Measurements from ENCODE around the gene DOLK.
"Not testable (repeated sequence)": the region's sequence is repeated elsewhere in the genome, so short reads cannot be mapped to it uniquely, and the experiment has no call there.

Gene DOLK

DNA sequence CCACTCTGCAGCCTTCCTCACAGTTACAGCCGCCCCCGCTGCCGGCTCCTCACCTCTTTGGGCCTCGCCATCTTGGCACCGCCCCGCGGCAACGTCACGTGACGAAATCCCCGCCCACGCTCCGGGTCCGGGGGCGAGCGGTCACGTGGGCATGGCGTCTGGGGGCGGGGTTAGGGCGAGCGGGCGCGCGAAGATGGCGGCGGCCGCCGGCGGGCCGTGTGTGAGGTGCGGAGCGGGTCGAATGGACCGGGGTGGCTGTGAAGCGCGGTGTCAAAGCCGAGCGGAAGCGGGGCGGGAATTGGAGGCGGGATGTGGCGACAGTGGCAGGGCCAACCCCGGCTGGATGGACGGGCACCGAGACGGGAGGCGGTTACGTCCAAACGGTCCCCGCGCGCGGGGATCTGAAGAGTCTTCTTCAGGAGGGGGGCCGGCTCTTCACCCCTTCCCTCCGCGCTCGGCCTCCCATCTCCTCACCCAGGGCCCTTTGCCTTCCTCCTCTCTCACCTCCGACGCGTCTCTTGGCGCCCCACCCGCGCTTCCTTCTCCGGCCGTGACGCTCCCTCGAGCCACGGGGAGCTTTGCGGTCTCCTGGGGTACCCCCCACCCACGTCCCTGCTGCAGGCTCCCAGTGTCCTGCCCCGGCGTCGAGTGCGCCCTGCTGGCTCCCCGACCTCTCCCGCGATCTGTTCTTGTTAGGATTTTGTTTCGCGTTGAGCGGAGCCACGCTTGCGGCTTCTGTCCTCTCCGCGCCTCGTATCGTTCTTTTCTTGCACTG lies at the start of gene DOLK, which contains the start of gene NUP188:
TSS of gene DOLK (minus strand) at position 77 of the 775 bp plus-strand sequence. CDS start 300 bp downstream, outside the sequence.
TSS of gene NUP188 (plus strand) at position 173 of the 775 bp plus-strand sequence. CDS start at position 194, 21 bp downstream.
- H3K9ac ChIP-seq (ENCODE audit: low read length) = peak within 1 kb of the TSS; percentile 98
- H3K27ac ChIP-seq (ENCODE audit: low read depth, low read length) = peak within 1 kb of the TSS; percentile 94
- peak within 1 kb of the TSS; percentile 95 for H3K4me3 ChIP-seq (ENCODE audit: low read length)
- H3K36me3 ChIP-seq (ENCODE audit: control insufficient read depth, insufficient read depth, low read length) = peaks cover 2% of the 10 kb centered on the region
- H3K27me3 ChIP-seq (ENCODE audit: control insufficient read depth, insufficient read depth, low read length) = no peaks in the 10 kb centered on the region
- H3K4me1 ChIP-seq (ENCODE audit: control insufficient read depth, insufficient read depth, low read length) = peaks cover 7% of the 10 kb centered on the region

DNA sequence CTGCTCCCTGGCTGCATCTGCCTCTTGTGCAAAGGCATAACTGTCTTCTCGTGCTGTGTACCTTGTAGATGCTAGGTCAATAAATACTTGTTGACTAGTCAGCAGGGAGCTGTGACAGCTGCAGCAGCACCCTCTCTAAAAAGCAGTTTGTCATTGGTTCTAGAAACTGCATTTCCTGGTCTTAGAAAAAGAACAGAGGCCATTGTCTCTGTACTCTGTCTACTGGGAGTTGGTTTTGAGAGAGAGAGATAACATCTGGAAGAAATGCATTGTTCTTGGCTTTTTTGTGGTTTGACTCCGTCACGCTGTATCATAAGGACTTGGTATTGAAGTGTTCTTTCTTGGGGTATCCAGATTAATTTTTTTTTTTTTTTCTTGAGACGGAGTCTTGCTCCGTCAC lies 48.4 kb upstream of the DOLK start:
- H3K4me3 ChIP-seq (ENCODE audit: low read length) = no peak overlapping the region
- no peak overlapping the region for H3K27ac ChIP-seq (ENCODE audit: low read depth, low read length)
- H3K27me3 ChIP-seq (ENCODE audit: control insufficient read depth, insufficient read depth, low read length) = no peaks in the 10 kb centered on the region
- H3K36me3 ChIP-seq (ENCODE audit: control insufficient read depth, insufficient read depth, low read length) = peaks cover 44% of the 10 kb centered on the region
- no peak overlapping the region for H3K9ac ChIP-seq (ENCODE audit: low read length)
- no peaks in the 10 kb centered on the region for H3K4me1 ChIP-seq (ENCODE audit: control insufficient read depth, insufficient read depth, low read length)

DNA sequence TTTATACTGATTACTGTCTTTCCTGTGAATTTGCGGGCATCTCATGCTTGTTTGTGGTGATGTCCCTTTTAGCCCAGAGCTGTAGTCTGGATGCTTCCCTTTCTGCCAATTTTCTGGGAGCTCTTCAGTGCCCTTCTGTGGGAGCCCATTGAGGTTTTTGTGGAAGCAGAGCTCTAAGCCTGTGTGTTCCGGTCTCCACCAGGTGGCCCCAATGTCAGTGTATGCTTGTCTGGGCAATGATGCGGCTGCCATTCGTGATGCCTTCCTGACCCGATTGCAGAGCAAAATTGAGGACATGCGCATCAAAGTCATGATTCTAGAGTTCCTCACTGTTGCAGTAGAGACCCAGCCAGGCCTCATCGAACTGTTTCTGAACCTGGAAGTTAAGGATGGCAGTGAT lies 45.6 kb upstream of the DOLK start:
- Histone ChIP-seq H3K4me1 (ENCODE audit: control insufficient read depth, insufficient read depth, low read length) (no peaks in the 10 kb centered on the region), H3K36me3 (ENCODE audit: control insufficient read depth, insufficient read depth, low read length) (peaks cover 29% of the 10 kb centered on the region), H3K9ac (ENCODE audit: low read length) (no peak overlapping the region), H3K4me3 (ENCODE audit: low read length) (no peak overlapping the region), H3K27ac (ENCODE audit: low read depth, low read length) (no peak overlapping the region), H3K27me3 (ENCODE audit: control insufficient read depth, insufficient read depth, low read length) (no peaks in the 10 kb centered on the region)

DNA sequence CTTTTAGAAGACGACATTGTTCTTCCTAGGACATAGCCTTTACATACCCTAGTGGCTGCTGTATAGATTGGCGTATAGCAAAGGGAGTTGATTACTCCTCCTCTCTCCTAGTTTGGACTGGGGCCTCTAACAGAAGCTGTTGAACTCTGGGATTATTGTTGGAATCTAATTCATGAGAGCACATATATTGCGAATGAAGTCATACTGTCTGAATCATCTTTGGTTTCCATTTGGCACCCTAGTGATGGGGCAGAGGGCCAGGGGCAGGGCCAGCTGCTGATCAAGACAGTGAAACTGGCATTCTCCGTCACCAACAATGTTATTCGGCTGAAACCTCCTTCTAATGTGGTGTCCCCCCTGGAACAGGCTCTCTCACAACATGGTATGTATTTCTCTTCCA lies 40.4 kb upstream of the DOLK start:
- no peaks in the 10 kb centered on the region for H3K4me1 ChIP-seq (ENCODE audit: control insufficient read depth, insufficient read depth, low read length)
- H3K27ac ChIP-seq (ENCODE audit: low read depth, low read length) = peak overlapping the region; percentile 54
- no peak overlapping the region for H3K9ac ChIP-seq (ENCODE audit: low read length)
- no peak overlapping the region for H3K4me3 ChIP-seq (ENCODE audit: low read length)
- peaks cover 19% of the 10 kb centered on the region for H3K36me3 ChIP-seq (ENCODE audit: control insufficient read depth, insufficient read depth, low read length)
- H3K27me3 ChIP-seq (ENCODE audit: control insufficient read depth, insufficient read depth, low read length) = no peaks in the 10 kb centered on the region

DNA sequence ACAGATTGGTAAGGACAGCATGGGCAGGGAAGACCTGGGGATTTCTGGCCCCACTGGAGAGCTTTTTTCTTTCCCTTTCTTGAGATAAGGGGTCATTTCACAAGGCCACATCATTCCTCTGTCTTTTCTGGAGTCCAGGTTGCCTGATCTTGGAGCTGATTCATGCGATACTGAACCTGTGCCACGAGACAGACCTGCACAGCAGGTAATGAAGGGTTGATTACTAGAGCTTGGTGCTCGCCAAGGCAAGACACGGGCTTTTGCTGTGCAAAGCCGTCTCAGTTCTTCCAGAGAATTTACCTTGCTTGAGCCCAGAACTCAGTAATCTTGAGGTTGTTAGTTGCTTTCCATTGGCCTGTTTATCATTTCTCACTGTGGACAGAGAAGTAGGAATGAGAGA lies 39.3 kb upstream of the DOLK start:
- H3K4me3 ChIP-seq (ENCODE audit: low read length) = no peak overlapping the region
- no peak overlapping the region for H3K27ac ChIP-seq (ENCODE audit: low read depth, low read length)
- no peak overlapping the region for H3K9ac ChIP-seq (ENCODE audit: low read length)
- peaks cover 20% of the 10 kb centered on the region for H3K36me3 ChIP-seq (ENCODE audit: control insufficient read depth, insufficient read depth, low read length)
- H3K4me1 ChIP-seq (ENCODE audit: control insufficient read depth, insufficient read depth, low read length) = no peaks in the 10 kb centered on the region
- H3K27me3 ChIP-seq (ENCODE audit: control insufficient read depth, insufficient read depth, low read length) = no peaks in the 10 kb centered on the region

DNA sequence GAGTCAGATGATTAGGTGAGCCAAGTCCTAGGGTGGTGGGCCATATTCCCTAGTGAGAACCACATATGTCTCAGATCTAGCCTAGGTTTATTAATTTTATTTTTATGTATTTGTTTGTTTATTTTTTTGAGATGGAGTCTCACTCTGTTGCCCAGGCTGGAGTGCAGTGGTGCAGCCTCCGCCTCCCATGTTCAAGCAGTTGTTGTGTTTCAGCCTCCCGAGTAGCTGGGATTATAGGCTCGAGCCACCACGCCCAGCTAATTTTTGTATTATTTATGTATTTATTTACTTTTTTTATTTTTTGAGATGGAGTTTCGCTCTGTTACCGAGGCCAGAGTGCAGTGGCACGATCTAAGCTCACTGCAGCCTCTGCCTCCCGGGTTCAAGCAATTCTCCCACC lies 36.1 kb upstream of the DOLK start:
- H3K36me3 ChIP-seq (ENCODE audit: control insufficient read depth, insufficient read depth, low read length) = peaks cover 25% of the 10 kb centered on the region
- H3K9ac ChIP-seq (ENCODE audit: low read length) = no peak overlapping the region

DNA sequence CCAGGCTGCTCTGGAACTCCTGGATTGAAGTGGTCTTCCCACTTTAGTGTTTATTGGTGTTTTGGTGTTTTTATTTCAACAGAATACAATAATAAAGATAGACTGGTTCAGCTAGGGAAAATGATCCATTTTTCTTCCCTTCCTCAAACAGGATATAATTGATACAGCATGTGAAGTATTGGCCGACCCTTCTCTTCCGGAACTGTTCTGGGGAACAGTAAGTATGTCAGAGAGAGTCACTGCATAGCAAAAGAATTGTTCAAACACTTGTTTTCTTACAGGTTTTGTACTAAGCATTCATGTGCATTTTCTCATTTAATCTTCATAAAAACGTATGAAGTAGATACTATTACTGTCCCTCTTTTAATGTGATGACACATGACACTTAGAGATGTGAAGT lies 31.7 kb upstream of the DOLK start:
- Histone ChIP-seq H3K4me3 (ENCODE audit: low read length) (no peak overlapping the region), H3K4me1 (ENCODE audit: control insufficient read depth, insufficient read depth, low read length) (no peaks in the 10 kb centered on the region), H3K27me3 (ENCODE audit: control insufficient read depth, insufficient read depth, low read length) (no peaks in the 10 kb centered on the region), H3K36me3 (ENCODE audit: control insufficient read depth, insufficient read depth, low read length) (peaks cover 22% of the 10 kb centered on the region), H3K27ac (ENCODE audit: low read depth, low read length) (no peak overlapping the region), H3K9ac (ENCODE audit: low read length) (no peak overlapping the region)

More for the DNA sequence above, 36.1 kb upstream of the DOLK start:
- Histone ChIP-seq H3K27me3 (ENCODE audit: control insufficient read depth, insufficient read depth, low read length) (no peaks in the 10 kb centered on the region), H3K4me1 (ENCODE audit: control insufficient read depth, insufficient read depth, low read length) (no peaks in the 10 kb centered on the region), H3K27ac (ENCODE audit: low read depth, low read length) (no peak overlapping the region), H3K4me3 (ENCODE audit: low read length) (no peak overlapping the region)

DNA sequence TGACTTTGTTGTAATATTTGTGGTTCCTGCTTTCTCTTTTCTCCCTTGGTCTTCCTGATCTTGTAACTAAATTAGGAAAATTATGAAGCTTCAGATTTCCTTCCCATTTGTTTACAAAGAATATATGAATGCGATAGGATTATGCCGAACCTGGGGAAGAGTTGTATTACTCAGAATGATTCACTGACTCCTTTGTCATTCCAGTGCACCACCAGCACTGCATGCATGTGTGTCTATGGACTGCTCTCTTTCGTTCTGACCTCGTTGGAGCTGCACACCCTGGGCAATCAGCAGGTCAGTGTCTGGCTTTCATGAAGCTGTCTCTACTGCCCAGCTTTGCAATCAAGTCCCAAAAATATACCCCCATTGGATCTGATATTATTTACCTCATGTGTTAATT lies 25.6 kb upstream of the DOLK start:
- no peaks in the 10 kb centered on the region for H3K4me1 ChIP-seq (ENCODE audit: control insufficient read depth, insufficient read depth, low read length)
- no peaks in the 10 kb centered on the region for H3K27me3 ChIP-seq (ENCODE audit: control insufficient read depth, insufficient read depth, low read length)
- H3K36me3 ChIP-seq (ENCODE audit: control insufficient read depth, insufficient read depth, low read length) = peaks cover 24% of the 10 kb centered on the region
- H3K4me3 ChIP-seq (ENCODE audit: low read length) = no peak overlapping the region
- no peak overlapping the region for H3K27ac ChIP-seq (ENCODE audit: low read depth, low read length)
- no peak overlapping the region for H3K9ac ChIP-seq (ENCODE audit: low read length)

DNA sequence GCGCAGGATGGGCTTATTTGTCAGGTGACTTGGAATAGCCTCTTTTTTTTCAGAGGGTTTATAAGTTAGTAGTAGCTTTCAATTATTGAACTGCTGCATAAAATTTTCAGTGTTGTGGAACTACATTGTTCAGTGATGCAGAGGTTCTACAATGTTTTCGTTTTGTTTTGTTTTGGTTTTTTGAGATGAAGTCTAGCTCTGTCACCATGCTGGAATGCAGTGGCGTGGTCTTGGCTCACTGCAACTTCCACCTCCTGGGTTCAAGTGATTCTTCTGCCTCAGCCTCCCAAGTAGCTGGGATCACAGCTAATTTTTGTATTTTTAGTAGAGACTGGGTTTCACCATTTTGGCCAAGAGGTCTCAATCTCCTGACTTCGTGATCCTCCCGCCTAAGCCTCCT lies 22.1 kb upstream of the DOLK start:
- H3K27me3 ChIP-seq (ENCODE audit: control insufficient read depth, insufficient read depth, low read length) = no peaks in the 10 kb centered on the region
- no peak overlapping the region for H3K9ac ChIP-seq (ENCODE audit: low read length)
- no peak overlapping the region for H3K4me3 ChIP-seq (ENCODE audit: low read length)
- H3K4me1 ChIP-seq (ENCODE audit: control insufficient read depth, insufficient read depth, low read length) = no peaks in the 10 kb centered on the region
- H3K36me3 ChIP-seq (ENCODE audit: control insufficient read depth, insufficient read depth, low read length) = peaks cover 22% of the 10 kb centered on the region
- no peak overlapping the region for H3K27ac ChIP-seq (ENCODE audit: low read depth, low read length)

DNA sequence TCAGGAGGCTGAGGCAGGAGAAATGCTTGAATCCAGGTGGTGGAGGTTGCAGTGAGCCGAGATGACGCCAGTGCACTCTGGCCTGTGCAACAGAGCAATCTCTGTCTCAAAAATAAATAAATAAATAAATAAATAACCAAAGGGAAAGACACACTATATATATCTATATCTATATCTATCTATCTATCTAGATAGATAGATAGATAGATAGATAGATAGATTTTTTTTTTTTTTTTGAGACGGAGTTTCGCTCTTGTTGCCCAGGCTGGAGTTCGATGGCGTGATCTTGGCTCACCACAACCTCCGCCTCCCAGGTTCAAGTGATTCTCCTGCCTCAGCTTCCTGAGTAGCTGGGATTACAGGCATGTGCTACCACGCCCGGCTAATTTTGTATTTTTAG lies 14.0 kb upstream of the DOLK start:
- H3K4me1 ChIP-seq (ENCODE audit: control insufficient read depth, insufficient read depth, low read length); H3K9ac ChIP-seq (ENCODE audit: low read length); H3K27ac ChIP-seq (ENCODE audit: low read depth, low read length); H3K27me3 ChIP-seq (ENCODE audit: control insufficient read depth, insufficient read depth, low read length); H3K4me3 ChIP-seq (ENCODE audit: low read length): not testable (repeated sequence)
- peaks cover 11% of the 10 kb centered on the region for H3K36me3 ChIP-seq (ENCODE audit: control insufficient read depth, insufficient read depth, low read length)

DNA sequence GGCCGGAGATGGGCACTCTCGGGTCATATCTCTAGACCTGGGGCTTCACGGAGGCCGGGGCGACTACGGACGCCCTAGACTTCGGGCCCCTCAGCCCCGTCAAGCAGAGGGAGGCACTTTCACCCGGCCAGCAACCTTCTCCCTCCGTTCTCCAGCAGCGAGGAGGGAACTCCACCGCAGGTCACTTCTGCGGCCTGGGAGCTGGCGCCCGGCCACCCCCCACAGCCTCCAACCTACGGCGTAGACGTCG lies 201 bp downstream of the DOLK start:
- Histone ChIP-seq H3K27me3 (ENCODE audit: control insufficient read depth, insufficient read depth, low read length) (no peaks in the 10 kb centered on the region), H3K4me3 (ENCODE audit: low read length) (peak overlapping the region; percentile 95), H3K4me1 (ENCODE audit: control insufficient read depth, insufficient read depth, low read length) (peaks cover 7% of the 10 kb centered on the region), H3K36me3 (ENCODE audit: control insufficient read depth, insufficient read depth, low read length) (peaks cover 2% of the 10 kb centered on the region), H3K9ac (ENCODE audit: low read length) (peak overlapping the region; percentile 59), H3K27ac (ENCODE audit: low read depth, low read length) (peak overlapping the region; percentile 94)

DNA sequence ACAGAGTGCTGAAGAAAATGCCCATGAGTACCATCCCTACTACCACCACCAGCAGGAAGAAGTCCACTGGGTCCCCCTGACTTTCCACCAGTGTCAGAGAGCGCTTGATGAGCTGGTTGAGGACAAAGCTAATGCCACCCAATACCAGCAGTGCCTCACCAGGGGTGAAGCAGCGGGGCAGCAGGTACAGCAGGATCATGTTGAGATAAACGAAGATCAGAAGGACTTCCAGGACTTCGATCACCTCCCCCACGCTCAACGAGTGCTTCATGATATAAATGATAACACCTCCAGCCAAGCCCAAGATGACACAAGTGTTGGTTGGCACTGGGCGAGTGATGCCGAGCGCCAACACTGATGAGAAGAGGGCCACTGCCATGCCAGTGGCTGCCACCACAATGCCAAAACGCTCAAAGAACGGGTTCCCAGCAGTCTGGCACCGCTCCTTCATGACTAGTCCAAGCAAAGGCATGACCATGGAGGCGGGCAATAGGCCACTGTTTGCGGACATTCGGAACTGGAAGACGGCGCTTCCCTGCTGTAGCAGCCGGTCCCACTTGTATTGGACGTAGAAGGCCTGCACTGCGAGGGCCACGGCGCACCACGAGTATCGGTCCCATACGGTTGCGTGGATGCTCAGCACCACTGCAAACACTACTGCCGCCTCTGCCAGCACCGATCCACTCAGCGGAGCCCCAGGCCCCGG lies 679 bp downstream of the DOLK start:
- peaks cover 2% of the 10 kb centered on the region for H3K36me3 ChIP-seq (ENCODE audit: control insufficient read depth, insufficient read depth, low read length)
- peaks cover 7% of the 10 kb centered on the region for H3K4me1 ChIP-seq (ENCODE audit: control insufficient read depth, insufficient read depth, low read length)
- peak overlapping the region; percentile 59 for H3K9ac ChIP-seq (ENCODE audit: low read length)

More for the DNA sequence above, 679 bp downstream of the DOLK start:
- Histone ChIP-seq H3K4me3 (ENCODE audit: low read length) (peak overlapping the region; percentile 95), H3K27ac (ENCODE audit: low read depth, low read length) (peak overlapping the region; percentile 94), H3K27me3 (ENCODE audit: control insufficient read depth, insufficient read depth, low read length) (no peaks in the 10 kb centered on the region)
